ENCODE measurements around the gene BAHCC1.

DNA sequence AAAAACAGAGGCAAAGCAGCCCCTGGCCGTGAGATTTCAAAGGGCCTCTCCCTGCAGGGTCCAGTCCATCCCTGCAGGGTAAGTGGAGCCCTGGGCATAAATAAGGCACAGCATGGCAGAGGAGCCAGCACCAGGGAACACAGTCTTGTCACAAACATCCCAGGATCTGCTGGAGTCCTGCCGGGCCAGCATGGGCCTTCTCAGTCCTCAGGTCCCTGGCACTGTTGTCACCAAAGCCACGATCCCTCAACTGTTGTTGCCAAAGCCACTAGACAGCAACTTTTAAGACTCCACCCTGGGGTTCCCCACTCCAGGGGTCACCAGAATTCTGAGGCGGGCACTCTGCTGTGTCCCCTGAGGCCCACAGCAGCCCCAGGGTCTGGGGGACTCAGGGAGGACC, 47.8 kb upstream of the BAHCC1 start:
- no peak for TF ChIP-seq POLR2AphosphoS5 (IDR thresholded peaks at IDR 0.05)
- TF ChIP-seq, protein P1, sequence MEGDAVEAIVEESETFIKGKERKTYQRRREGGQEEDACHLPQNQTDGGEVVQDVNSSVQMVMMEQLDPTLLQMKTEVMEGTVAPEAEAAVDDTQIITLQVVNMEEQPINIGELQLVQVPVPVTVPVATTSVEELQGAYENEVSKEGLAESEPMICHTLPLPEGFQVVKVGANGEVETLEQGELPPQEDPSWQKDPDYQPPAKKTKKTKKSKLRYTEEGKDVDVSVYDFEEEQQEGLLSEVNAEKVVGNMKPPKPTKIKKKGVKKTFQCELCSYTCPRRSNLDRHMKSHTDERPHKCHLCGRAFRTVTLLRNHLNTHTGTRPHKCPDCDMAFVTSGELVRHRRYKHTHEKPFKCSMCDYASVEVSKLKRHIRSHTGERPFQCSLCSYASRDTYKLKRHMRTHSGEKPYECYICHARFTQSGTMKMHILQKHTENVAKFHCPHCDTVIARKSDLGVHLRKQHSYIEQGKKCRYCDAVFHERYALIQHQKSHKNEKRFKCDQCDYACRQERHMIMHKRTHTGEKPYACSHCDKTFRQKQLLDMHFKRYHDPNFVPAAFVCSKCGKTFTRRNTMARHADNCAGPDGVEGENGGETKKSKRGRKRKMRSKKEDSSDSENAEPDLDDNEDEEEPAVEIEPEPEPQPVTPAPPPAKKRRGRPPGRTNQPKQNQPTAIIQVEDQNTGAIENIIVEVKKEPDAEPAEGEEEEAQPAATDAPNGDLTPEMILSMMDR (IDR thresholded peaks at IDR 0.05): no peak
- no peak for TF ChIP-seq POLR2A (IDR thresholded peaks at IDR 0.05)
- TF ChIP-seq EP300 (IDR thresholded peaks at IDR 0.05): no peak
